CD1c-positive myeloid dendritic cell (primary cell): ENCODE measurements around the gene TMEM123.
"Not testable (repeated sequence)": the region's sequence is repeated elsewhere in the genome, so short reads cannot be mapped to it uniquely, and the experiment has no call there.

Experiments
- DNase-seq: peaks from one replicate; pipeline ENCODE4 v3.0.0-alpha.2; 2016; ENCODE audit errors: extremely low spot score

The TMEM123 gene

DNA sequence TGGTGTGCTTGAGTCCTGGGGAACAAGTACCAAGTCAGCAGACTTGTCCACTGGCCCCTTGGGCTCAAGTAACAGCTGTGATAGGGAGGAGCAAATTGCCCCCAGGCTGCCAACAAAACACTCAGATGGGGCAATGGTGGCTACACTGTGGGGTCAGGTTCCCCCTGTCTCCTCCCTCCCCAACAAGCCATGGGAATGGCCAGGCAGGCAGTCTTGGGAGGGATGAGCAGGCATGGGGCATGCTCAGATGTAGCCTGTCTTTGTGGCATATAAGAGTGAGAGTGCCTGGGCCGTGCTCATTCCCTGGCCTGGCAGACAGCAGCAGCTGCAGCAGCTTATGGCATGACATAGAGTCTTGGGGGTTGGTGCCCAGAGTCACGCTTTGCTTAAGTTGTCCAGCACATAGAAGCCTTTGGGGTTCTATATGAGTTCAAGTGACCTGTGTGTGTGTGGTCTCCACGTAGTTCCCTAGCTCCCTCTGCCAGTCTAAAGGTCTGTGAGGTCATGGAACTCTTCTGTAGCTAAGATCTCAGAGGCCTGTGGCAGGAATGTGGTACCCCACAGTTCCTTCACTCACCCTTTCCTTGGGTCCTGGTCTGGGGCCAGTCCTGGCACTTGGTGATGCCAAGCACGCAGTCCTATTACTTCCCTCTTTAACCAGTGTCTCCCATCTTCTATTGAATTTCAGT lies 60.9 kb downstream of the TMEM123 start:
- no peak for DNase-seq

DNA sequence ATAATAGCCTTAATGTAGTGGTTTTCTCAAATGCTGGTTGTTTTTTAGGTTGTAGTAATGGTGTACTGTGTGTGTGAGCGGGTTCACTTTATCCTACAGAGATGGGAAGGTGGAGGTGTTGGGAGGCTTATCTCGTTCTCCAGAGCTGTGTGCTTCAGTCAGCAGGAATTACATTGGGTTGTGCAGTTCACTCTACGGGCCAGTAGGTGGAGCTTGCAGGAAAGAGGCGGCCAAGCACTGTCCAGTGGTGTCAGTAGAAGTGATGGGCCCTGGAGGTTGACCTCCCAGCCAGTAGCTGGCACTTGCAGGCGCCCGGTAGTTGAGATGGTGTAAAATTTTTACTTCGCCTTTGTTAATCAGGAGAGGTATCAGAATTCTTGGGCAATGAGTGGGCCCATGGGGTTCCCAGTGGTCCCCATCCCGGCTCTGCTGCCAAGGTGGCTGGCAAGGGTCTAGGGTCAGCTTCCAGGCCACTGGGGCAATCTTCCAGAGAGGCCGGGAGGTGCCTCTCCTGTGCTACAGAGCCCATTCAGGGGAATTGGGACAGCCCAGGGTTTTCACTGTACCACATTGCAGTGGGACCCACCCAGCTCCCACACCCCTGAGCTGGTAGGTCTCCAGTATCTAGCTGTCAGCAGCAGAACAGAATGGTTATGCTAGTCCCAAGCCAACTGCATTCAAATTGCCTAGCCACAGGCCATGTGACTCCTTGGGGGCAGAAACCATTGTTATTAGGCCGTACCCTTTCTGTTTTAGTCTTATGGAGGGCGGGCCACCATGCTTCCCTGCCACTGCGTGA lies 61.7 kb downstream of the TMEM123 start:
- DNase-seq: peak; percentile 70

DNA sequence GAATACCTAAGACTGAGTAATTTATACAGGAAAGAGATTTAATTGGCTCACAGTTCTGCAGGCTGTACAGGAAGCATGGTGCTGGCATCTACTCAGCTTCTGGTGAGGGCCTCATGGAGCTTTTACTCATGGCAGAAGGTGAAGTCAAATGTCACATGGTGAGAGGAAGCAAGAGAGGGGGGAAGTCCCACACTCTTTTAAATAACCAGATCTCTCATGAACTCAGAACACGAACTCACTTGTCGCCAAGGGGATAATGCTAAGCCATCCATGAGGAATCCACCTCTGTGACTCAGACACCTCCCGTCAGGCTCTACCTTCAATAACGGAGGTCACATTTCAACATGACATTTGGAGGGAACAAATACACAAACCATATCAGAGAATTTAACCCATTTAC lies 63.3 kb downstream of the TMEM123 start:
- no peak for DNase-seq

DNA sequence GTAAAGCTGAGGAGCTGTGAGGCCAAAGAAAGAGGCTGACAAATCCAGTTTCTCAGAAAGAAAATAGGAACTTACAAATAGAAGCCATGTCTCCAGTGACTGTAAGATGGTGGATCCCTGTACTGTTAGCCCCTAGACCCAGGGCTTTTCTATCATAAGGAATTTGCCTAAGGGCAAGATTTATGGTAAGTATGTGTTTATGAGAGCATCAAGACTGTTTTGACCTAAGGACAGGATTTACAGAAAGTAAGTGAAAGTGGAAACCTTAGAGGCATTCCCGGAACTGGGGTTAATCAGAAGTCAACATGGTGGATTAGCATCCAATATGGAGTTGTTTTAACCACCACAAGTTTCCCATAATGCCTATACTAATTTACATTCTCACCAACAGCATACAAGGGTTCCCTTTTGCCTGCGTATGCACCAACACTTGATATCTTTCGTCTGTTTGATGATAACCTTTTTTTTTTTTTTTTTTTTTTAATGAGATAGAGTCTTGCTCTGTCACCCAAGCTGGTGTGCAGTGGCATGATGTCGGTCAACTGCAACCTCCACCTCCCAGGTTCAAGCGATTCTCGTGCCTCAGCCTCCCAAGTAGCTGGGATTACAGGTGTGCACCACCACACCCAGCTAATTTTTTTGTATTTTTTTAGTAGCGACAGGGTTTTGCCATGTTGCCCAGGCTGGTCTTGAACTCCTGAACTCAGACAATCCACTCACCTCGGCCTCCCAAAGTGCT lies 65.4 kb downstream of the TMEM123 start:
- no peak for DNase-seq

DNA sequence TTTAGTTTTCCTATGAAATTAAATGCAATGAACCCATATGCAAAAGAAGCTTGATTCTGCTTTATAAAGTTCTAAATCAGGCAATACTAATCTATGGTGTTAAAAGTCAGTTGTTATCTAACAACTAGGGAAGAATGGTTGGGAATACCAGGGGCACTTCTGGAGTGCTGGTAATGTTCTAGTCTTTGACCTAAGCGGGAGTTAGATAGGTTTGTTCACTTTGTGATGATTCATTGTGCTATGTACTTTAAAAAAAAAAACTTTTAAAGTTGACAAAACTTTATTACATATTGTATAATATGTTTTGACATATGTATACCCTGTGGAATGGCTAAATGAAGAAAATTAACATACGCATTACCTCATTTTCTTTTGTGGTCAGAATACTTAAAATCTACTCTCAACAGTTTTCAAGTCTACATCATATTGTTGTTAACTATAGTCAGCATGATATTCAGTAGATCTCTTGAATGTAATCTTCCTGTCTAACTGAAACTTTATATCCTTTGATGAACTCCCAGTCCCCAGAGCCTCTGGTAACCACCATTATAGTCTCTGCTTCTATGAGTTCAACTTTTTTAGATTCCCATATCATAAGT lies 66.3 kb downstream of the TMEM123 start:
- DNase-seq: no peak

DNA sequence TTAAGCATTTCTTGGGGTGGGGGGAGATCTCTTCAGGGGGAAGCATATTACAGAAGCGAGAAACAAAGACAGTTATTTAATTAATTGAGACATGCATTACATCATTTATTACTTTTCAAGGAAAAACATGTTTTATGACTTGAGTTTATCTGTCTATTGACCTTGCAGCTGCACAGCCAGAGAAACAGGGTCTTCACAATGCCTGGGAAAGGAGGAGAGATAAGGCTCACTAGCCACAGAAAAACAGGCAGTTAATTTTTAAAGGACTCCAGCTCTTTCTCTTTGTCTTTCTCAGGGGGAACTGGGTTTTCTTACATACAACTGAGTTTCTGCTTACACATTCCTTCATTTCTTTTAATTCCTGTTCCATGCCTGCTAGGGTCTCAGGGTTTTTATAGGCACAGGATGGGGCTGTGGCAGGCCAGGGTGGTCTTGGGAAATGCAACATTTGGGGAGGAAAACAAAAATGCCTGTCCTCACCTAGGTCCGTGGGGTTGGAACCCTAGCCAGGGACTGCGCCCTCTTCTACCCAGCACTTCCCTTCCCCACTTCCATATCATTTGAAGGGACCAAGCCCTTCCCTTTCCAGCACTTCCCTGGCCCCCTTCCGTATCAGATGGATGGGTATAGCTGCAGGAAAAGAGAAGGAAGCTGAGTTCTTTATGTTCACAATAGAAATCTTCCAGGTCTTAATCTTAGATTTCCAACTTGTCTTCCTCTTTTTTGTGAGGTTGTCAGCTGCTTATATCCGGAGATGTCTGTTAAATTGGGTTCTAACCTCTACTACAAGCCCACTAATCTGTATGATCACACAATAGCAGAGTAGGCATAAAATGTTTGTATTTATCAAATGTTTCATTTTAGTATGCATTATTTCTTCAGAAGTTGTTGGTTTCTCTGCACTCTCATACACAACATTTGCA lies 67.2 kb downstream of the TMEM123 start:
- no peak for DNase-seq

DNA sequence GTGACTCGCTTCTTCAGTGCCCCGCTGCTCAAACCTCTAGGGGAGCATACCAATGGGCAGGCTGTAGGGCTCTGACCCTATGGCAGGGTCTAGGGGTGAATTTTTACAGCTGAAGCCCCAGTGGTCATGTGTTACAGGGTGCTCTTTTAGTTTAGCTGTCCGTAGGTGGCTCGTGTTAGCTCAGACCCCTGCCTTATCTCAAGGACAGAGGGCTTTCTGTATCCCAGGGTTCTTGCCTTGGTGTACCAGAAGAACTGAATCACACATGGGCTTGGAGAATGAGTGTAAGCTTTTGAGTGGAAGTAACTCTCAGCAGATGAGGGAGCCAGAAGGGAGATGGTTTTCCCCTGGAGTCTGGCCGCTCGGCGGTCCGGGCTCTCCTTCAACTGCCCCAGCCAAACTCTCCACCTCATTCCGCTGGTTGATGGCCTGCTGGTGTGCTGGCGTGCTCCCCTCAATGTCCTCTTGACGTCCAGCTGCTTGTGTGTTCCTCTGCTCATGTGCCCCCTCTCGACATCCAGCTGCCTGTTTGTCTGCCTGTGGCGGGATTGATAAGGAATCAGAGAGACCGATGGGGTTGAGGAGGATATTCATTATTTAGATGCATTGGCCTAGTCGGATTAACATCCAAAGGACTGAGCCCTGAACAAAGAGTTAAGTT lies 68.0 kb downstream of the TMEM123 start:
- no peak for DNase-seq

DNA sequence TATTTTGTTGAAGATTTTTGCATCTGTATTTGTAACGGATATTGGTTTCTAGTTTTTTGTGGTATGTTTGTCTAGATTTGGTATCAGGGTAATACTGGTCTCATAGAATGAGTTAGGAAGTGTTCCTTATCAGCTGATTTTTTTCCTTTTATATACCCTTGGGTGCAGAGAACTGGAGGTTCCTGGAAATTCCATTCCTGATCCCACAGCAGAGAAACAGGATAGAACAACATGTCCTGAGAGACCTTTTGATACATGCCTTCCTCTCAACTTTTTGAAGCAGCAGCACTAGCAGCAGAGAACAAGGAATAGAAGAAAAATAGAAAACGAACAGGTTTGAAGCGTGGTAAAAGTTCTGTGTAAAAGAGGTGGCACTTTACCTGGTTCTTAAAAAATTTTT lies 68.7 kb downstream of the TMEM123 start:
- no peak for DNase-seq

DNA sequence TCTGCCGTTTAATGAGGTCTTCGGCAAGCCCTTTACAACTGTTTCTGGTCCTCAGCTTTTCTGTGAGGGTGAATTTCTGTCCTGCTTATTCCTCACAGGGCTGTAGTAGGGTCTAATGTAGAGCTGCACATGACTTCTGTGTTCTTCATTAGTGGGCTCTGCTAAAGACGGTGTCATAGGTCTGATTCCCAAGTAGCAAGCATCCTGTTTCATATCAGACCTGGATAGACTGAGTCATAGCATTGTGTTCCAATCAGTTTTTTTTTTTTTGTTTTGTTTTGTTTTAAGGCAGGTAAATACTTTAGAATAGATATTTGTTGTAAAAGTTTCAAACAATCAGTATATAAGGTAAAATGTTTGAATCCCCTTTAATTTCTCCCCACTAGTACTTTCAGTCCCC lies 70.2 kb downstream of the TMEM123 start:
- DNase-seq: no peak

DNA sequence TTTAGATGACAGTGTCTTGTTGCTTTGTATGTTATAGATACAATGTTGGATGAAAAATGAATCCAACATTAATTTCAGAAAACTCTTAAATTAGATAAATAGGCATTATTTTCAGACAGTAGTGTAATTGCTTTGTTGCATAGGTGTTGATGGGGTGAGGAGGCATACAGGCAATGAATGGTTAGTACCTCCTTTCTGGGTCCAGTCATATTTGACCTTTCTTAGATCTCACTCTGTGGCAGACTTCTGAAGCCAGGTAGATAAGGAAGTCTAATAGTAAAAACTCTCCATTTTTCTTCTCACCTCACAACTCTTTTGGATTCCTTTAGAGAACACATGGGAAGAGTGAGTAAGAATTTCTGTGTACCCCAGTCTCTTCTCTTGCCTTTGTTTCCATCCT lies 73.7 kb downstream of the TMEM123 start:
- no peak for DNase-seq

DNA sequence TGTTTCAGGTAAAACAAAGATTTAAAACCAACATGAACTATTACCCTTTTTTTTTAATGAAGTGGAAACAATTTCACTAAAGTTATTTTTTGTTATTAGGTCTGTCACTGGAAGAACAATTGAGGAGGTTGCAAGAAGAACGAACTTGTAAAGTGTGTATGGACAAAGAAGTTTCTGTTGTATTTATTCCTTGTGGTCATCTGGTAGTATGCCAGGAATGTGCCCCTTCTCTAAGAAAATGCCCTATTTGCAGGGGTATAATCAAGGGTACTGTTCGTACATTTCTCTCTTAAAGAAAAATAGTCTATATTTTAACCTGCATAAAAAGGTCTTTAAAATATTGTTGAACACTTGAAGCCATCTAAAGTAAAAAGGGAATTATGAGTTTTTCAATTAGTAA lies 74.7 kb downstream of the TMEM123 start:
- no peak for DNase-seq

DNA sequence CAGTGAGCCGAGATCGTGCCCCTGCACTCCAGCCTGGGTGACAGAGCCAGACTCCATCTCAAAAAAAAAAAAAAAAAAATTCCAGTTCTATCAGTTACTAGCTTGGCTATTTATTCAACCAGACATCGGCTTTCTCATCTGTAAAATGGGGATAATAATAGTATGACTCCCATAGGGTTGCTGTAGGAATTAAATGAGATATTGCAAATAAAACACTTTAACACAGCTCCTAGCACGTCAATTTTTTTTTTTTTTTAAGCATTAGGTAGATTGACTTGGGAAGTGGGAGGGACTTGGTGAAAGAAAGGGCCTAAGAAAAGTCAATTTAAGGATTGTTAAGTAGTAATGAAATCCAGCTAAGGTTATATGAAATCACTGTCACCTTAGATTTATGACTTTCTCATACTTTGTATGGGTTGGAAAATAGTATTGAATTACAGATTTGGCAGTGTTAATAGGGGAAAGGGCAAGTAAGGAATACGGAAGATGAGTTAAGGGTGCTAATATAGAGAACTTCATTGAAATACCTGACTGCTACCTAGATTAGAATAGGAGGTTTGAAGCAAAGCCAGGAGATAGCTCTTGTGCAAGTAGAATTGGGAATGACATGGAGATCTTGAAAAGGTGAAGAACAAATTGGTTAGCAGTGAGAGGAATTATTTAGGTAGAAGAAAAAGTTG lies 76.7 kb downstream of the TMEM123 start:
- no peak for DNase-seq

DNA sequence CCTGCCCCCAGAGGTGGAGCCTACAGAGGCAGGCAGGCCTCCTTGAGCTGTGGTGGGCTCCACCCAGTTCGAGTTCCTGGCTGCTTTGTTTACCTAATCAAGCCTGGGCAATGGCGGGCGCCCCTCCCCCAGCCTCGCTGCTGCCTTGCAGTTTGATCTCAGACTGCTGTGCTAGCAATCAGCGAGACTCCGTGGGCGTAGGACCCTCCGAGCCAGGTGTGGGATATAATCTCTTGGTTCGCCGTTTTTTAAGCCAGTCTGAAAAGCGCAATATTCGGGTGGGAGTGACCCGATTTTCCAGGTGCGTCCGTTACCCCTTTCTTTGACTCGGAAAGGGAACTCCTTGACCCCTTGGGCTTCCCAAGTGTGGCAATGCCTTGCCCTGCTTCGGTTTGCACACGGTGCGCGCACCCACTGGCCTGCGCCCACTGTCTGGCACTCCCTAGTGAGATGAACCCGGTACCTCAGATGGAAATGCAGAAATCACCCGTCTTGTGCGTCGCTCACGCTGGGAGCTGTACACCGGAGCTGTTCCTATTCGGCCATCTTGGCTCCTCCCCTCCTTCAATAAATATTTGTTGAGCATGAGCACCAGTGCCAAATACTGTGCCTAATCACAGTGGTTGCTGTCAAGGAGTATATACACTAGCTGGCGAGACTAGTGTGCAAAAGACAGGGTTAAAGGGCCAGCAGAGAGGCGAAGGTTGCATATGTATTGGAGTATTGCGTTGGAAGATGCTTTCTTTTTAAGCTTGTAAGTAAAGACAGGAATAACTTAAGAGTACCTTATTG lies 77.7 kb downstream of the TMEM123 start:
- not testable (repeated sequence) for DNase-seq

DNA sequence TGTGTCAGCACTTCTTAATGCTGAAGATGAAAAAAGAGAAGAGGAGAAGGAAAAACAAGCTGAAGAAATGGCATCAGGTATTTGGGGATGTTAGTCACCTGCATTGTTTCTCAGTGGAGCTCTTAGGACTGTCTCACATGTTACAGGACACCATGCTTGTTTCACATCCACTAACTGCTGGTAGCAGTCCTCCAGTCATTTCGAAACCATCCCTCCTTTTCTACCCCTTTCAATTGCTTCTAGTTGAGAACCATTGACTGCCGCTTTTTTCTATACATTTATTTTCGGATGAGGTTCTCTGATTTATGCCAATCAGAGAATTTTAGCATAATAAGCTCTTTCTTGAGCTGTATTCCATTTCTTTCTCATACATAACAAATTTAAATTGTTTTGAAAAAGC lies 84.1 kb downstream of the TMEM123 start:
- DNase-seq: no peak

DNA sequence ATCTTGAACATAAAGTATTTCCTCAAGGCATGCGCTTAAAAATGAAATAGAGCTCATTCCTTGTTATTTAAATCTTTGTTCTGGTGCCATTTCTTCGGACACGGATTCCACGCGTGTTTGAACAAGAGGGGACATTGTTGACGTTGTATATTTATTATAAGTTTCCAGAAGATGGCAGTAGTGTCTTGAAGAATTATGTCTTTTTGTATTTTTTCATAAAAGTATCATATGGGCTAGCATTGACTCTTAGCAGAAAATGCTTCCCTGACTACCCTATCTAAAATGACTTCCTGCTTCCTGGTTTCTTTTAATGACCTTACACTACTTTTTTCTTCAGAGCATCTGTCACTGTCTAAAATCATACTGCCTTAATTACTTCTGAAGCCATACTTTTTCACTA lies 85.2 kb downstream of the TMEM123 start:
- DNase-seq: peak; percentile 29

DNA sequence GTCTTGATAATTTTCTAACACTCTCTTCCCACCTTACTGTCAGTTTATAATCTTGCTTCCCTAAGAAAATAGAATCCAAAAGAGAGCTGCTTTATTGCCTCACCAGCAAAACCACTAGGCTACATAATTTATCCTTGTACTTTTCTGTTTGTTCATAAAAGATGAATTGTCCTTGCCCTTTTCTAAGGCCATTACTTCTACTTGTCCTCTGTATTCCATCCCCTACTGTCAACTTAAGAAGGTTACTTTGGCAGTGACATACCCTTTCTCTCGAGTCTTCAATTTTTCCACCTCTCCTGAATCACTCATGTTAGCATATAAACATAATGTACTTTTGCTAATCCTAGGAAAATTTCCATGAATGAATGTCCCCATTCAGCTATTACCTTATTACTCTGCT lies 87.6 kb downstream of the TMEM123 start:
- DNase-seq: no peak

DNA sequence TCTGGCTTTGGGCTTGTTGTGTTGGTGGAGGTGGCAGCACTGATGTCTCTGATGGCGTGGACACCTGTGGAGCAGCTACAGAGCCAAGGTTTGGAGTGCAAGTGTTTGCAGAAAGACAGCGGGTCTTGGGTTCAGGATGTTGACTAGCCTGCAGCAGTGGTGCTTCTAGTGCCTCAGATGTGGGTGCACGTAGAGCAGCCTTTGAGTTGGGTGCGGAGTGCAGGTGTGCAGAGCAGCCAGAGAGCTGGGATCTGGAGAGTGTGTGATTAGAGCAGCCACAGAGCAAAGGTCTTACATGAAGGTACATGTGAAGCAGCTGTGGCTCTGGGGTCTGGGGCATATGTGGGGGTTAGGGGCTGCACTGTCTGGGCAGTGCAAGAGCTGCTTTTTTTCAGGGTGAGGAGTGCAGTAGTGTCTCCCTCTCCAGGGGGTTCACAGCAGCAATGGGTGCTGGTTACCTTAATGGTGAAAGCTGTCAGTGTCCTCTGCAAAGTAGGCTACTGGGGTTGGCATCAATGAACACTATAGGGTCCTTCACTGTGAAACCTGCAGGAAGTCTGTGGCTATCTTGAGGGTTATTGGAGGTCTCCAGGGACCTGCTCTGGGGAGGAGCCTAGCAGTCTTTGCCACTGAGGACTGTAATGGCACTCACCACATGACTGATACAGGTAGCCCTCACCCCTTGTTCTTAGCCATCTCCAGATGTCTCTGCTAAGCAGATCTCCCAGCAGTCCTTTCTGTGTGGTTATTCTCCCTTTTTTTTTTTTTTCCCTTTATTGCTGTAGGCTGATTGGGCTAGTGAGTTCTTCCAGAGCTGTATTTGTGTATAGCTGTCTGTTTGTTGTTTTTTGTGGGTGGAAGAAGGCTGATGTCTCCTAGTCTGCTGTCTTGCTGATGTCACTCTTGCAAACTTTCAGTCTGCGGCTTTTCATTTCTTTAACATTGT lies 91.2 kb downstream of the TMEM123 start:
- DNase-seq: no peak

DNA sequence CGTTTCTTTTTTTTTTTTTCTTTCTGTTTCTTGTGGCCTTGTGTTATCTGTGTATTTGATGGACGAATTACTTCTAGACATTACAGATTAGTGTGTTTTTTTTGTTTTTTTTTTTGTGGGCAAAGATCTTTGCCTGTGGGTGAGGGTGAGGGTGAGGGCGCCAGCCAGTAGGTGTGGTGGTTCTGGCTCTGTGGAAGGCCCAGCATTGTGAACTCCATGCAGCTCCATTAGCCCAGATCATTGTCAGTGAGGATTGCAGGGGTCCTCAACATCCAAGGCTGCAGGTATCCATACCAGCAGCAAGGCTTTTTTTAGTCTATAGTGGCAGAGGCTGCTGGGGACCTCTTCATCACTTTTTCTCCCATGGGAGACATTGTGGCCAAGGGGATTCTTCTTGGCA lies 91.9 kb downstream of the TMEM123 start:
- no peak for DNase-seq
